IMR-90 (cell line): ENCODE results near the gene IL2RA. TPM values are rescaled to one million over a fixed set of nuclear protein-coding genes. Genes with fewer than 3 reads are reported as not detected.

Source experiments
- ATAC-seq: fragments of 200-7000 bp; cut with Tn5 transposase; 2 replicates; pipeline ENCODE4 v1.9.1; 2020; ENCODE audit warnings: low read depth, mild to moderate bottlenecking, moderate library complexity
- BruUV-seq: library from RNA; stranded (reverse); fragments of 400-500 nt; replicated peaks from 2 replicates; lab custom pipeline; 2021; lab: Mats Ljungman, UMichigan
- CTCF ChIA-PET: fragments of 300-600 bp; formaldehyde crosslinking; extraction: SDS; loops from one replicate; lab custom pipeline; 2021; ENCODE audit warnings: antibody characterized with exemption; lab: Yijun Ruan, JAX
- POLR2A ChIA-PET: fragments of 300-600 bp; sonication (Branson Sonifier 250); formaldehyde crosslinking; loops from one replicate; lab custom pipeline; 2022; ENCODE audit warnings: antibody characterized with exemption; ENCODE audit not compliant: unreplicated experiment; lab: Charles Lee
- DNase-seq: peaks from one replicate; pipeline ENCODE4 v3.0.0; 2013
- H2AFZ ChIP-seq: replicated peaks from 2 replicates; pipeline ENCODE3; 2013; ENCODE audit warnings: low read length, mild to moderate bottlenecking; ENCODE audit not compliant: poor library complexity
- H2AK5ac ChIP-seq: 2 replicates; pipeline ENCODE4 v1.6.1; 2013; ENCODE audit warnings: low read depth, low read length, inconsistent platforms
- H2AK9ac ChIP-seq: replicated peaks from 2 replicates; pipeline ENCODE3; 2013; ENCODE audit warnings: mild to moderate bottlenecking, low read depth, low read length, moderate library complexity; ENCODE audit not compliant: poor library complexity
- H2BK120ac ChIP-seq: 2 replicates; pipeline ENCODE4 v1.6.1; 2013; ENCODE audit warnings: low read depth, low read length, inconsistent platforms
- H2BK15ac ChIP-seq: 3 replicates; pipeline ENCODE4 v1.6.1; 2013; ENCODE audit warnings: low read depth, low read length, inconsistent platforms
- H2BK20ac ChIP-seq: 2 replicates; pipeline ENCODE4 v1.6.1; 2013; ENCODE audit warnings: low read depth, mild to moderate bottlenecking, inconsistent platforms, low read length, moderate library complexity
- H2BK5ac ChIP-seq: 2 replicates; pipeline ENCODE4 v1.6.1; 2013; ENCODE audit warnings: mild to moderate bottlenecking, low read depth, low read length, inconsistent platforms; ENCODE audit not compliant: poor library complexity, severe bottlenecking
- H3K14ac ChIP-seq: replicated peaks from 2 replicates; pipeline ENCODE4 v1.6.1; 2013; ENCODE audit warnings: low read depth, low read length, inconsistent platforms
- H3K18ac ChIP-seq: 2 replicates; pipeline ENCODE4 v1.6.1; 2013; ENCODE audit warnings: low read depth, low read length, control low read depth
- H3K23ac ChIP-seq: 2 replicates; pipeline ENCODE4 v1.6.1; 2013; ENCODE audit warnings: low read depth, low read length, inconsistent platforms
- H3K27ac ChIP-seq: 2 replicates; pipeline ENCODE4 v1.5.1; 2013; ENCODE audit warnings: mild to moderate bottlenecking, control low read depth, low read length; ENCODE audit not compliant: insufficient read depth
- H3K27me3 ChIP-seq: 2 replicates; pipeline ENCODE4 v1.6.1; 2013; ENCODE audit warnings: low read length; ENCODE audit not compliant: control insufficient read depth, insufficient read depth
- H3K36me3 ChIP-seq: 2 replicates; pipeline ENCODE4 v1.6.1; 2013; ENCODE audit warnings: low read length, mixed read lengths; ENCODE audit not compliant: control insufficient read depth, insufficient read depth
- H3K4ac ChIP-seq: 2 replicates; pipeline ENCODE4 v1.6.1; 2013; ENCODE audit warnings: low read depth, low read length, inconsistent platforms
- H3K4me1 ChIP-seq: 2 replicates; pipeline ENCODE4 v1.6.1; 2013; ENCODE audit warnings: low read length, mixed read lengths; ENCODE audit not compliant: control insufficient read depth, insufficient read depth
- H3K4me2 ChIP-seq: 2 replicates; pipeline ENCODE4 v1.6.1; 2013; ENCODE audit warnings: low read depth, mild to moderate bottlenecking, control low read depth, low read length, moderate library complexity
- H3K4me3 ChIP-seq: 2 replicates; pipeline ENCODE4 v1.5.1; 2013; ENCODE audit warnings: low read depth, mild to moderate bottlenecking, control low read depth, low read length, moderate library complexity; ENCODE audit not compliant: insufficient read depth
- H3K56ac ChIP-seq: 2 replicates; pipeline ENCODE4 v1.6.1; 2013; ENCODE audit warnings: low read length, inconsistent platforms; ENCODE audit not compliant: insufficient read depth; ENCODE audit errors: extremely low read depth
- H3K79me1 ChIP-seq, 2 experiments: 2 replicates each; pipeline ENCODE4 v1.6.1; 2013; ENCODE audit warnings: low read length in 2 of 2, inconsistent platforms in 1 of 2, low read depth in 1 of 2
- H3K9ac ChIP-seq: 2 replicates; pipeline ENCODE4 v1.6.1; 2013; ENCODE audit warnings: low read depth, low read length, control low read depth
- H3K9me1 ChIP-seq: 2 replicates; pipeline ENCODE4 v1.6.1; 2013; ENCODE audit warnings: low read length, inconsistent platforms; ENCODE audit not compliant: insufficient read depth
- H3K9me3 ChIP-seq: 2 replicates; pipeline ENCODE4 v1.6.1; 2013; ENCODE audit warnings: low read length; ENCODE audit not compliant: control insufficient read depth, insufficient read depth
- H4K20me1 ChIP-seq: 2 replicates; pipeline ENCODE4 v1.6.1; 2013; ENCODE audit warnings: low read length, inconsistent platforms; ENCODE audit not compliant: insufficient read depth
- H4K5ac ChIP-seq: 2 replicates; pipeline ENCODE4 v1.6.1; 2013; ENCODE audit warnings: mild to moderate bottlenecking, low read depth, low read length, control low read depth
- H4K8ac ChIP-seq, 2 experiments: 2 replicates each; pipeline ENCODE4 v1.6.1; 2013; ENCODE audit warnings: low read depth in 2 of 2, low read length in 2 of 2, control low read depth in 1 of 2, inconsistent platforms in 1 of 2
- H4K91ac ChIP-seq: 2 replicates; pipeline ENCODE4 v1.6.1; 2013; ENCODE audit warnings: low read depth, low read length, inconsistent platforms; ENCODE audit not compliant: insufficient read depth
- MAZ ChIP-seq: IDR thresholded peaks from 2 replicates; pipeline ENCODE4 v1.6.1; 2012; ENCODE audit warnings: low read depth, mild to moderate bottlenecking, low read length, improper control_type of control experiment, moderate library complexity, borderline replicate concordance
- NFE2L2 ChIP-seq: fragments of 150-350 bp; IDR thresholded peaks from 2 replicates; pipeline ENCODE4 v1.6.1; 2016; ENCODE audit warnings: low read depth, mild to moderate bottlenecking, low read length
- RCOR1 ChIP-seq: IDR thresholded peaks from 2 replicates; pipeline ENCODE4 v1.6.1; 2012; ENCODE audit warnings: mild to moderate bottlenecking, low read length, improper control_type of control experiment; ENCODE audit not compliant: insufficient replicate concordance
- WGBS, 2 experiments: methylation state at CpG; one replicate each; pipeline versions ENCODE4 v1.1.5 to v1.1.7; 2013; ENCODE audit warnings: missing lambda C conversion rate in 2 of 2; ENCODE audit not compliant: insufficient read length in 1 of 2; ENCODE audit errors: extremely low coverage in 2 of 2; 5-methylcytosine and 5-hydroxymethylcytosine counted together
- dilution Hi-C: fragments of 300-500 bp; cut with HindIII; formaldehyde crosslinking; loops from one replicate; pipeline ENCODE4 v1.14.3; 2018; ENCODE audit warnings: low sequenced_read_pairs; ENCODE audit not compliant: unreplicated experiment
- in situ Hi-C: fragments of 300-500 bp; cut with MboI; formaldehyde crosslinking; loops from 3 replicates; pipeline ENCODE4 v1.14.3; 2019; ENCODE audit warnings: low sequenced_read_pairs, inconsistent platforms, mixed read lengths
- intact Hi-C: fragments of 100-400 bp; cut with micrococcal nuclease; formaldehyde crosslinking; loops from 2 replicates; pipeline ENCODE4 v1.10.0; 2022
- polyA plus RNA-seq, 3 experiments: library from polyadenylated mRNA; depleted of rRNA; stranded (reverse); fragments of >200 nt; gene quantifications; 2 replicates each; pipeline ENCODE4 v1.2.3, GENCODE V29; 2012; ENCODE audit warnings: low replicate concordance in 1 of 3
- total RNA-seq: library from RNA; depleted of rRNA; stranded (reverse); fragments of >200 nt; gene quantifications from 2 replicates; pipeline ENCODE4 v1.2.3, GENCODE V29; 2012

IL2RA gene
- total and polyA plus RNA-seq, 2 of the 4 experiments (the other 2 are of a cell fraction): not detected

DNA sequence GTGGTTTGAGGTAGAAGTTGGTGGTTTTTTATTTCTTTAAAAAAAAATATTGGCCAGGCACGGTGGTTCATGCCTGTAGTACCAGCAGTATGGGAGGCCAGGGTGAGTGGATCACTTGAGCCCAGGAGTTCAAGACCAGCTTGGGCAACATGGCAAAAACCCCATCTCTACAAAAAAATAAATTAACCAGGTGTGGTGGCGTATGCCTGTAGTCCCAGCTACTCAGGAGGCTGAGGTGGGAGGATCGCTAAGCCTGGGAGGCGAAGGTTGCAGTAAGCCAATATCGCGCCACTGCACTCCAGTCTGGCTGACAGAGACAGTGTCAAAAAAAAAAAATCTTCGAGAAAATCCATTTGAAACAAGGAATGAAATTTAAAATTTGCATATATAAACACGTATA lies 1.1 kb downstream of the IL2RA start:
- Histone ChIP-seq H2BK20ac (no peak overlapping the region), H2BK5ac (no peak overlapping the region), H2AK5ac (no peak overlapping the region), H3K23ac (no peak overlapping the region), H3K27ac (no peak overlapping the region), H4K5ac (no peak overlapping the region), H3K79me1 (no peaks in the 10 kb centered on the region), H3K4ac (no peak overlapping the region), H3K9me1 (no peaks in the 10 kb centered on the region), H3K4me1 (no peaks in the 10 kb centered on the region), H3K14ac (no peak overlapping the region), H4K8ac (no peak overlapping the region), H2AK9ac (no peak overlapping the region), H2BK120ac (no peak overlapping the region), H3K56ac (no peak overlapping the region), H3K9me3 (no peaks in the 10 kb centered on the region), H3K18ac (no peak overlapping the region), H3K9ac (no peak overlapping the region), H3K4me3 (no peak overlapping the region), H2AFZ (no peak overlapping the region), H4K91ac (no peak overlapping the region), H4K20me1 (no peaks in the 10 kb centered on the region), H3K36me3 (no peaks in the 10 kb centered on the region), H3K4me2 (no peak overlapping the region), H3K27me3 (peaks cover 23% of the 10 kb centered on the region), H2BK15ac (no peak overlapping the region)
- DNase-seq: no peak
- POLR2A ChIA-PET: no interaction called here
- WGBS, 2 experiments: no CpG with 5 or more reads among the region's 8 CpGs
- TF ChIP-seq NFE2L2: no peak
- TF ChIP-seq MAZ: no peak
- TF ChIP-seq RCOR1: no peak
- CTCF ChIA-PET: no interaction called here
- in situ Hi-C loops (no loop called here), intact Hi-C loops (no loop called here), dilution Hi-C loops (no loop called here)
- ATAC-seq: no peak
- no TSS peak for BruUV-seq
